GM03348 (cell line): Measurements from ENCODE around the gene MDGA2.
A peak's percentile ranks its signal among the peaks of the same experiment; 100 is the strongest.
"Not testable (repeated sequence)": the region's sequence is repeated elsewhere in the genome, so short reads cannot be mapped to it uniquely, and the experiment has no call there.

ENCODE experiments used
- DNase-seq: peaks from one replicate; pipeline ENCODE4 v3.0.0; 2012; ENCODE audit warnings: low spot score

The MDGA2 gene

GRCh38 chr14:47235619-47236018, 439.8 kb downstream of the MDGA2 start:
- no peak for DNase-seq

- no peak for DNase-seq
These were observed 448.4 kb downstream of the MDGA2 start for GRCh38 chr14:47226877-47227520.

- DNase-seq, result no peak
These were observed 451.7 kb downstream of the MDGA2 start for GRCh38 chr14:47223656-47224055.

- no peak for DNase-seq
These were observed 455.3 kb downstream of the MDGA2 start for GRCh38 chr14:47220096-47220495.

GRCh38 chr14:47211263-47211662, 464.1 kb downstream of the MDGA2 start:
- DNase-seq, result no peak

- DNase-seq, result no peak
These were observed 465.3 kb downstream of the MDGA2 start for GRCh38 chr14:47210099-47210498.

GRCh38 chr14:47208434-47208833, 467.0 kb downstream of the MDGA2 start:
- no peak for DNase-seq

GRCh38 chr14:47207617-47208016, 467.8 kb downstream of the MDGA2 start:
- DNase-seq, result peak; percentile 22

- DNase-seq, result no peak
These were observed 474.7 kb downstream of the MDGA2 start for GRCh38 chr14:47200740-47201139.

- no peak for DNase-seq
These were observed 479.8 kb downstream of the MDGA2 start for GRCh38 chr14:47195582-47195981.

- DNase-seq, result peak; percentile 45
These were observed 481.4 kb downstream of the MDGA2 start for GRCh38 chr14:47194055-47194454.

- DNase-seq, result not testable (repeated sequence)
These were observed 483.2 kb downstream of the MDGA2 start for GRCh38 chr14:47192203-47192602.

GRCh38 chr14:47191700-47192099, 483.7 kb downstream of the MDGA2 start:
- peak; percentile 9 for DNase-seq

GRCh38 chr14:47189911-47190484, 485.4 kb downstream of the MDGA2 start:
- DNase-seq, result no peak

- peak; percentile 35 for DNase-seq
These were observed 488.9 kb downstream of the MDGA2 start for GRCh38 chr14:47186486-47186885.

GRCh38 chr14:47179906-47180305, 495.5 kb downstream of the MDGA2 start:
- DNase-seq, result no peak

- DNase-seq, result not testable (repeated sequence)
These were observed 503.5 kb downstream of the MDGA2 start for GRCh38 chr14:47171896-47172295.

GRCh38 chr14:47167402-47167801, 508.0 kb downstream of the MDGA2 start:
- no peak for DNase-seq

- no peak for DNase-seq
These were observed 520.0 kb downstream of the MDGA2 start for GRCh38 chr14:47155395-47155794.

GRCh38 chr14:47154276-47154797, 521.1 kb downstream of the MDGA2 start:
- DNase-seq, result no peak

GRCh38 chr14:47153746-47154145, 521.7 kb downstream of the MDGA2 start:
- no peak for DNase-seq

GRCh38 chr14:47150267-47150666, 525.1 kb downstream of the MDGA2 start:
- no peak for DNase-seq

- DNase-seq, result peak; percentile 4
These were observed 526.1 kb downstream of the MDGA2 start for GRCh38 chr14:47149326-47149725.

GRCh38 chr14:47148686-47149085, 526.7 kb downstream of the MDGA2 start:
- DNase-seq, result no peak
